ENCODE results near the gene GPR34.
"Not testable (repeated sequence)": the region's sequence is repeated elsewhere in the genome, so short reads cannot be mapped to it uniquely, and the experiment has no call there.

GPR34 gene

GRCh38 chrX:41716222-41716621, 27.4 kb downstream of the GPR34 start:
- Mint-ChIP-seq H3K27ac (no peak overlapping the region), H3K27me3 (no peaks in the 10 kb centered on the region), H3K36me3 (ENCODE audit: low read depth) (peaks cover 38% of the 10 kb centered on the region), H3K9me3 (peaks cover 10% of the 10 kb centered on the region), H3K4me1 (ENCODE audit: low read depth) (peaks cover 49% of the 10 kb centered on the region), H3K4me3 (no peak overlapping the region)

GRCh38 chrX:41716767-41717473, 28.1 kb downstream of the GPR34 start:
- H3K27me3 Mint-ChIP-seq = no peaks in the 10 kb centered on the region
- H3K9me3 Mint-ChIP-seq = peaks cover 10% of the 10 kb centered on the region
- H3K4me3 Mint-ChIP-seq = no peak overlapping the region
- peaks cover 38% of the 10 kb centered on the region for H3K36me3 Mint-ChIP-seq (ENCODE audit: low read depth)
- H3K4me1 Mint-ChIP-seq (ENCODE audit: low read depth) = peaks cover 51% of the 10 kb centered on the region
- peak overlapping the region; percentile 68 for H3K27ac Mint-ChIP-seq

- Mint-ChIP-seq H3K4me1 (ENCODE audit: low read depth) (peaks cover 65% of the 10 kb centered on the region), H3K36me3 (ENCODE audit: low read depth) (peaks cover 40% of the 10 kb centered on the region), H3K27me3 (no peaks in the 10 kb centered on the region), H3K4me3 (no peak overlapping the region), H3K27ac (no peak overlapping the region), H3K9me3 (peaks cover 13% of the 10 kb centered on the region)
Measured at GRCh38 chrX:41718481-41719235, 29.9 kb downstream of the GPR34 start.

GRCh38 chrX:41719610-41720009, 30.8 kb downstream of the GPR34 start:
- H3K4me3 Mint-ChIP-seq = peak overlapping the region; percentile 30
- not testable (repeated sequence) for H3K27me3 Mint-ChIP-seq
- peak overlapping the region; percentile 91 for H3K27ac Mint-ChIP-seq
- H3K4me1 Mint-ChIP-seq (ENCODE audit: low read depth) = peaks cover 72% of the 10 kb centered on the region
- peaks cover 13% of the 10 kb centered on the region for H3K9me3 Mint-ChIP-seq
- H3K36me3 Mint-ChIP-seq (ENCODE audit: low read depth) = peaks cover 38% of the 10 kb centered on the region

- Mint-ChIP-seq H3K4me1 (ENCODE audit: low read depth) (peaks cover 73% of the 10 kb centered on the region), H3K27ac (peak overlapping the region; percentile 91), H3K36me3 (ENCODE audit: low read depth) (peaks cover 38% of the 10 kb centered on the region), H3K27me3 (no peaks in the 10 kb centered on the region), H3K9me3 (peaks cover 13% of the 10 kb centered on the region), H3K4me3 (no peak overlapping the region)
Measured at GRCh38 chrX:41720125-41720779, 31.5 kb downstream of the GPR34 start.

GRCh38 chrX:41721590-41721989, 32.8 kb downstream of the GPR34 start:
- H3K9me3 Mint-ChIP-seq = peaks cover 13% of the 10 kb centered on the region
- peaks cover 38% of the 10 kb centered on the region for H3K36me3 Mint-ChIP-seq (ENCODE audit: low read depth)
- peaks cover 65% of the 10 kb centered on the region for H3K4me1 Mint-ChIP-seq (ENCODE audit: low read depth)
- peak overlapping the region; percentile 20 for H3K4me3 Mint-ChIP-seq
- no peaks in the 10 kb centered on the region for H3K27me3 Mint-ChIP-seq
- H3K27ac Mint-ChIP-seq = peak overlapping the region; percentile 85

- peak overlapping the region; percentile 85 for H3K27ac Mint-ChIP-seq
- peaks cover 7% of the 10 kb centered on the region for H3K9me3 Mint-ChIP-seq
- peak overlapping the region; percentile 35 for H3K4me3 Mint-ChIP-seq
- H3K27me3 Mint-ChIP-seq = no peaks in the 10 kb centered on the region
- peaks cover 36% of the 10 kb centered on the region for H3K36me3 Mint-ChIP-seq (ENCODE audit: low read depth)
- peaks cover 59% of the 10 kb centered on the region for H3K4me1 Mint-ChIP-seq (ENCODE audit: low read depth)
Measured at GRCh38 chrX:41722214-41722613, 33.4 kb downstream of the GPR34 start.

GRCh38 chrX:41722816-41723618, 34.2 kb downstream of the GPR34 start:
- H3K9me3 Mint-ChIP-seq = peaks cover 4% of the 10 kb centered on the region
- H3K27me3 Mint-ChIP-seq = no peaks in the 10 kb centered on the region
- H3K27ac Mint-ChIP-seq = peak overlapping the region; percentile 85
- peaks cover 33% of the 10 kb centered on the region for H3K36me3 Mint-ChIP-seq (ENCODE audit: low read depth)
- H3K4me3 Mint-ChIP-seq = peak overlapping the region; percentile 2
- H3K4me1 Mint-ChIP-seq (ENCODE audit: low read depth) = peaks cover 58% of the 10 kb centered on the region

- Mint-ChIP-seq H3K4me1 (ENCODE audit: low read depth) (peaks cover 61% of the 10 kb centered on the region), H3K27ac (no peak within 1 kb of the TSS), H3K4me3 (peak within 1 kb of the TSS; percentile 2), H3K27me3 (no peaks in the 10 kb centered on the region), H3K9me3 (peaks cover 4% of the 10 kb centered on the region), H3K36me3 (ENCODE audit: low read depth) (peaks cover 27% of the 10 kb centered on the region)
Measured at GRCh38 chrX:41723826-41724225, 35.1 kb downstream of the GPR34 start, which contains the start of gene GPR82. Gene GPR82, plus strand, starts transcription at chrX:41724181. Its CDS starts 2,846 bp downstream, at chrX:41727027.

- H3K4me1 Mint-ChIP-seq (ENCODE audit: low read depth) = peaks cover 37% of the 10 kb centered on the region
- no peaks in the 10 kb centered on the region for H3K27me3 Mint-ChIP-seq
- no peaks in the 10 kb centered on the region for H3K9me3 Mint-ChIP-seq
- no peak overlapping the region for H3K4me3 Mint-ChIP-seq
- H3K27ac Mint-ChIP-seq = no peak overlapping the region
- H3K36me3 Mint-ChIP-seq (ENCODE audit: low read depth) = peaks cover 6% of the 10 kb centered on the region
Measured at GRCh38 chrX:41728125-41728524, 39.4 kb downstream of the GPR34 start.

- no peaks in the 10 kb centered on the region for H3K27me3 Mint-ChIP-seq
- H3K9me3 Mint-ChIP-seq = no peaks in the 10 kb centered on the region
- peaks cover 36% of the 10 kb centered on the region for H3K4me1 Mint-ChIP-seq (ENCODE audit: low read depth)
- H3K36me3 Mint-ChIP-seq (ENCODE audit: low read depth) = peaks cover 6% of the 10 kb centered on the region
- H3K4me3 Mint-ChIP-seq = no peak overlapping the region
- H3K27ac Mint-ChIP-seq = no peak overlapping the region
Measured at GRCh38 chrX:41730081-41730480, 41.3 kb downstream of the GPR34 start.

- Mint-ChIP-seq H3K4me1 (ENCODE audit: low read depth) (peaks cover 47% of the 10 kb centered on the region), H3K27ac (no peak overlapping the region), H3K4me3 (no peak overlapping the region), H3K9me3 (no peaks in the 10 kb centered on the region), H3K27me3 (no peaks in the 10 kb centered on the region), H3K36me3 (ENCODE audit: low read depth) (peaks cover 2% of the 10 kb centered on the region)
Measured at GRCh38 chrX:41732260-41732659, 43.5 kb downstream of the GPR34 start.

GRCh38 chrX:41733939-41734338, 45.2 kb downstream of the GPR34 start:
- peak overlapping the region; percentile 38 for H3K4me3 Mint-ChIP-seq

GRCh38 chrX:41734530-41734929, 45.8 kb downstream of the GPR34 start:
- Mint-ChIP-seq H3K4me3 (peak overlapping the region; percentile 38), H3K27ac (peak overlapping the region; percentile 90), H3K27me3 (no peaks in the 10 kb centered on the region), H3K4me1 (ENCODE audit: low read depth) (peaks cover 41% of the 10 kb centered on the region), H3K9me3 (no peaks in the 10 kb centered on the region), H3K36me3 (ENCODE audit: low read depth) (no peaks in the 10 kb centered on the region)

More at GRCh38 chrX:41733939-41734338, 45.2 kb downstream of the GPR34 start:
- Mint-ChIP-seq H3K36me3 (ENCODE audit: low read depth) (no peaks in the 10 kb centered on the region), H3K4me1 (ENCODE audit: low read depth) (peaks cover 41% of the 10 kb centered on the region), H3K27ac (peak overlapping the region; percentile 90), H3K27me3 (no peaks in the 10 kb centered on the region), H3K9me3 (no peaks in the 10 kb centered on the region)
